NB4 (cell line): Measurements from ENCODE around the gene KDM4C.

Experiments
- DNase-seq: peaks from one replicate; pipeline ENCODE4 v3.0.0; 2010; ENCODE audit warnings: low read depth
- H3K4me3 ChIP-seq: one replicate; pipeline ENCODE4 v1.5.1; 2011; ENCODE audit warnings: mild to moderate bottlenecking, low read depth, low read length, moderate library complexity
- MYC ChIP-seq: IDR thresholded peaks from 2 replicates; pipeline ENCODE4 v1.6.1; 2011; ENCODE audit warnings: low read depth, low read length
- POLR2A ChIP-seq: IDR thresholded peaks from 2 replicates; pipeline ENCODE4 v1.6.1; 2011; ENCODE audit warnings: mild to moderate bottlenecking; ENCODE audit not compliant: insufficient read length; ENCODE audit errors: extremely low read depth
- TF ChIP-seq, protein P1 (sequence below): IDR thresholded peaks from 2 replicates; pipeline ENCODE4 v1.6.1; 2011; ENCODE audit warnings: low read depth, low read length
- TF ChIP-seq, protein P2 (sequence below): IDR thresholded peaks from one replicate; pipeline ENCODE4 v1.5.1; 2012; ENCODE audit warnings: low read depth, low read length

The KDM4C gene

DNA sequence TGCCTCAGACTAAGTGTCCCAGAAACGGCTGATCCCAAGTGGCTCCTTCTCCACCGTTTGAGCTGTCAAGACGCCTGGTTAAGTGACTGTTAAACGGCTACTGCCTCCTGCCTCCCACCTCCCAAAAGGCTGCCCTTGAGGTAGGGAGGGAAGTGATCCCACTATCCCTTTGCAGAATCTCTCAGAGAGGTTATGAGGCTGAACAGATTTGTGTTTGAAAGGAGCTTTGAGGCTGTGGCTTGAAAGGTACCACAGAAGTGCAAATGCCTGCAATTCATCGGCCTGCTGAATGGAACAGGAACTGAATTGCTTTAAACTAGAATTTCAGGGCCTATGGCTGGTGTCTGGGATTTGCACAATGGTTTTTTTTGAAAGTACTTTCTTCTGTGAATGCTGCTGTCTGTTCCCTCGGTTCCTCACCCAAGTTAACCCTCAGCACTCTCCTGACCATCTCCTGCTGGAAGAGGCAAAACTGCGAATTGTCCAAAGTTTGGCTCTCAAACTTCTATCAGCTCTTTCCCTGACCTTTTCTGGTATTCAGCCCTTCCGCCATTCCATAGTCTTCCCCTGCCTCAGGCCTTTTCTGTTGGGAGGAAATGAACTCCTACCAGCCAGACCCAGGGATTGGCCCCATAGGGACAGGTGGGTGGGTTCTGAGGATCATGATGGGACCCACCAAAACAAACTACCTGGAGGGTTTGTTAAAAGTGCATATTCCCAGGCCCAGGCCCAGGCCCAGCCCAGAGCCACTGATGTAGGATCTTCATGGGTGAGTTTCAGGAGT, 453.3 kb downstream of the KDM4C start:
- no peak overlapping the region for H3K4me3 ChIP-seq
- TF ChIP-seq, protein P1, sequence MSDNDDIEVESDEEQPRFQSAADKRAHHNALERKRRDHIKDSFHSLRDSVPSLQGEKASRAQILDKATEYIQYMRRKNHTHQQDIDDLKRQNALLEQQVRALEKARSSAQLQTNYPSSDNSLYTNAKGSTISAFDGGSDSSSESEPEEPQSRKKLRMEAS, result no peak
- TF ChIP-seq MYC, result no peak
- no peak for TF ChIP-seq POLR2A
- TF ChIP-seq, protein P2, sequence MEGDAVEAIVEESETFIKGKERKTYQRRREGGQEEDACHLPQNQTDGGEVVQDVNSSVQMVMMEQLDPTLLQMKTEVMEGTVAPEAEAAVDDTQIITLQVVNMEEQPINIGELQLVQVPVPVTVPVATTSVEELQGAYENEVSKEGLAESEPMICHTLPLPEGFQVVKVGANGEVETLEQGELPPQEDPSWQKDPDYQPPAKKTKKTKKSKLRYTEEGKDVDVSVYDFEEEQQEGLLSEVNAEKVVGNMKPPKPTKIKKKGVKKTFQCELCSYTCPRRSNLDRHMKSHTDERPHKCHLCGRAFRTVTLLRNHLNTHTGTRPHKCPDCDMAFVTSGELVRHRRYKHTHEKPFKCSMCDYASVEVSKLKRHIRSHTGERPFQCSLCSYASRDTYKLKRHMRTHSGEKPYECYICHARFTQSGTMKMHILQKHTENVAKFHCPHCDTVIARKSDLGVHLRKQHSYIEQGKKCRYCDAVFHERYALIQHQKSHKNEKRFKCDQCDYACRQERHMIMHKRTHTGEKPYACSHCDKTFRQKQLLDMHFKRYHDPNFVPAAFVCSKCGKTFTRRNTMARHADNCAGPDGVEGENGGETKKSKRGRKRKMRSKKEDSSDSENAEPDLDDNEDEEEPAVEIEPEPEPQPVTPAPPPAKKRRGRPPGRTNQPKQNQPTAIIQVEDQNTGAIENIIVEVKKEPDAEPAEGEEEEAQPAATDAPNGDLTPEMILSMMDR, result no peak
- no peak for DNase-seq

DNA sequence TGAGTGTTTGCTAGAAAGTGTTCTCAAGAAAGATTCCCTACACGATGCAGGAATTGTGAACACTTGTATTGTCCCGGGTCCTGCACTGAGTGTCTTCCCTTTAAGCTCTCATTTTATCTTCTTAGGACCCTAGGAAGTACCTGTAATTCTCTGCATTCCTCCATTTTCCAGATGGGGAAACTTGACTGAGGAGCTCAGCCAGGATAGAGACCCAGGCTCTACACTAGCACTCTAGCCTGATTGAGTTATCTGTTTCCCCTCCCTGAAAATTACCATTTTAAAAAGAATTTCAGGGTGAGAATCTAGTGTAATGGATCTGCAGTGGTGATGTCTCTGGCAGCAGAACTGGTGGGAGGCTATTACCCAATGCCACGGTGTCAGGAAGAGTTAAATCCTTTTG, 453.9 kb downstream of the KDM4C start:
- no peak for DNase-seq
- H3K4me3 ChIP-seq, result no peak overlapping the region
- TF ChIP-seq POLR2A (no peak), MYC (no peak)
- TF ChIP-seq, protein P1, result no peak
- TF ChIP-seq, protein P2, result no peak

DNA sequence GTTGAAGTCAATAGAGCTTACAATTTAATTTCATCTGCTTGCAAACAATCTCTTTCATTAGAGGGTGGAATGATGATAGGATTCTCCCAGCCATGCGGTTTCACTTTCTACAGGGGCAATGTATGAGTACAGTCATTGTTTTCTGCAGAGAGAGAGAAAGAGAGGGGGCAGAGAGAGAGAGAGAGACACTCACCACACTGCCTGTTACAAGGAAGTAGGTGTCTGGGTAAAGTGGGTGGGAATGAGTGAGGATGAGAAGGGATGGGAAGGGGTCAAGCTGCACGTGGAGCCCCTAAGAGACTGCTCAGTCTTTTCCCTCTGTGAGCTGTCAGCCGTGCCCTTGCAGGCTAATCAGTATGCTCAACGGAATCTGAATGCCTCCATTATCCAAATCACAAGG, 454.3 kb downstream of the KDM4C start:
- TF ChIP-seq MYC (no peak), POLR2A (no peak)
- TF ChIP-seq, protein P2, result no peak
- TF ChIP-seq, protein P1, result no peak
- no peak overlapping the region for H3K4me3 ChIP-seq
- peak; percentile 33 for DNase-seq

DNA sequence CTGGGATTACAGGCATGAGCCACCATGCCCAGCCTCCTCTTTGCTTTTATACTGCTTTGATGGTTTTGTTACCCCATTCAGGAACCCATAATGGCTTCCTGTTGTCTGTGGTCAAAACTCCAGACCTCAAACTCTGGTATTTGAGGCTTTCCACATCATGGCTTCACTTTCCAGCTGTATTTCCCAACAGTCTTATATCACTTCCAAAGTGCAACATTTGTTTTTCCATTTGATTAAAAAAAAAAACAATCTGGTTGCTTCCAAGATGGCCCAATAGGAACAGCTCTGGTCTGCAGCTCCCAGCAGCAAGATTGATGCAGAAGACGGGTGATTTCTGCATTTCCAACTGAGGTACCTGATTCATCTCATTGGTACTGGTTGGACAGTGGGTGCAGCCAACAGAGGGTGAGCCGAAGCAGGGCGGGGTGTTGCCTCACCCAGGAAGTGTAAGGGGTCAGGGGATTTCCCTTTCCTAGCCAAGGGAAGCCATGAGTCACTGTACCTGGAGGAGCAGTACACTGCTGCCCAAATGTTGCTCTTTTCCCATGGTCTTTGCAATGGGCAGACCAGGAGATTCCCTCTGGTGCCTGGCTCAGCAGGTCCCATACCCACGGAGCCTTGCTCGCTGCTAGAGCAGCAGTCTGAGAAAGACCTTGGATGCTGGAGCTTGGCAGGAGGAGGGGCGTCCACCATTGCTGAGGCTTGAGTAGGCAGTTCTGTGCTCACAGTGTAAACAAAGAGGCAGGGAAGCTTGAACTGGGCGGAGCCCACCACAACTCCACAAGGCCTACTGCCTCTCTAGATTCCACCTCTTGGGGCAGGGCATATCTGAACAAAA, 458.4 kb downstream of the KDM4C start:
- DNase-seq, result peak; percentile 94

DNA sequence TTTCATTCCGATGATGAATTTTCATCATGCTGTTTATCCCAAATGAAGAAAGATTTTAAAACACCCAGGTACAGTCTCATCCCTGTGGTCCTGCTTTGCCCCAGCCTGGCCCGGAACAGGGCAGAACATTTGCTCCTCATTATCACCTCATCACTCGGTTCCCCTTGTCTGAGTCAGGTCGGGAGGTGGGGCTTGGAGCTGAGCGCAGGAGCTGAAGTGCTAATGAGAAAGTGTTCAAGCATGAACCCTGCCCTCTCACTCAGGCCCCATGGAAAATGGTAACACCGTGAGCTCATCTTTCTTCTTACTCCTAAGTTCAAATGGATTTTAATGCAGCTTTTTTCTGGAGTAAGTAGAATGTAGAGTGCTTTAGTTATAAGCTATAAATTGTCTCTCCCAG, 466.2 kb downstream of the KDM4C start:
- H3K4me3 ChIP-seq, result no peak overlapping the region
- TF ChIP-seq, protein P1, result no peak
- TF ChIP-seq MYC, result no peak
- TF ChIP-seq, protein P2, result no peak
- no peak for TF ChIP-seq POLR2A
- DNase-seq, result no peak

More for the DNA sequence above, 458.4 kb downstream of the KDM4C start:
- no peak overlapping the region for H3K4me3 ChIP-seq
- TF ChIP-seq, protein P2, result no peak
- TF ChIP-seq, protein P1, result no peak
- TF ChIP-seq MYC, result no peak
- TF ChIP-seq POLR2A, result no peak
